22Rv1 (cell line): ENCODE measurements around the gene GJB2.

Source experiments
- CTCF ChIP-seq: fragments of 450-650 bp; IDR thresholded peaks from 2 replicates; pipeline ENCODE4 v1.5.1; 2017; ENCODE audit warnings: mild to moderate bottlenecking
- ZFX ChIP-seq: fragments of 450-650 bp; IDR thresholded peaks from 2 replicates; pipeline ENCODE4 v1.6.1; 2017; ENCODE audit warnings: antibody characterized with exemption, borderline replicate concordance

- TF ChIP-seq CTCF = no peak
- no peak for TF ChIP-seq ZFX
These were observed 48.4 kb downstream of the GJB2 start for GRCh38 chr13:20144141-20144850.
